Progenitor cell of endocrine pancreas (in vitro differentiated cells): ENCODE results near the gene FBF1. TPM values are rescaled to one million over a fixed set of nuclear protein-coding genes. Genes with fewer than 3 reads are reported as not detected.
"Not testable (repeated sequence)": the region's sequence is repeated elsewhere in the genome, so short reads cannot be mapped to it uniquely, and the experiment has no call there.

ENCODE experiments used
- DNase-seq: peaks from one replicate; pipeline ENCODE4 v3.0.0; 2021; ENCODE audit warnings: low spot score; ENCODE audit not compliant: unreplicated experiment
- H3K27ac Mint-ChIP-seq: 2 replicates; pipeline ENCODE4 v1.8.0; 2021; ENCODE audit warnings: mild to moderate bottlenecking, moderate library complexity, mixed read lengths
- H3K27me3 Mint-ChIP-seq: 2 replicates; pipeline ENCODE4 v1.8.0; 2021; ENCODE audit warnings: mixed read lengths
- H3K36me3 Mint-ChIP-seq: 2 replicates; pipeline ENCODE4 v1.8.0; 2022; ENCODE audit warnings: mixed read lengths; ENCODE audit not compliant: insufficient read depth
- H3K4me1 Mint-ChIP-seq: 2 replicates; pipeline ENCODE4 v1.8.0; 2021; ENCODE audit warnings: low read depth, mixed read lengths
- H3K4me3 Mint-ChIP-seq: 2 replicates; pipeline ENCODE4 v1.8.0; 2021; ENCODE audit warnings: low read depth, mild to moderate bottlenecking, moderate library complexity, mixed read lengths
- H3K9me3 Mint-ChIP-seq: 2 replicates; pipeline ENCODE4 v1.8.0; 2021; ENCODE audit warnings: low read depth, mixed read lengths
- CTCF ChIP-seq: fragments of 200-600 bp; sonication (generic); IDR thresholded peaks from one replicate; pipeline ENCODE4 v1.5.0; 2021; ENCODE audit warnings: antibody characterized with exemption, mild to moderate bottlenecking; ENCODE audit not compliant: unreplicated experiment
- total RNA-seq: library from RNA; stranded (reverse); gene quantifications from 2 replicates; pipeline ENCODE4 v1.2.1, GENCODE V29; 2021

FBF1 gene
- total RNA-seq, 1 donor from 2014 or later = 29.9 TPM

- H3K4me3 Mint-ChIP-seq, H3K27me3 Mint-ChIP-seq, H3K4me1 Mint-ChIP-seq, DNase-seq, H3K27ac Mint-ChIP-seq, H3K36me3 Mint-ChIP-seq, H3K9me3 Mint-ChIP-seq: not testable (repeated sequence)
Observed at GRCh38 chr17:75864887-75865286, 76.0 kb downstream of the FBF1 start.

- Mint-ChIP-seq H3K9me3 (no peaks in the 10 kb centered on the region), H3K27me3 (no peaks in the 10 kb centered on the region), H3K4me3 (no peak overlapping the region), H3K27ac (no peak overlapping the region), H3K4me1 (no peaks in the 10 kb centered on the region), H3K36me3 (no peaks in the 10 kb centered on the region)
- DNase-seq = no peak
- TF ChIP-seq CTCF = no peak
Observed at GRCh38 chr17:75864448-75864871, 76.4 kb downstream of the FBF1 start.

- TF ChIP-seq CTCF = no peak
- peak overlapping the region; percentile 54 for H3K27ac Mint-ChIP-seq
- no peak for DNase-seq
- H3K4me3 Mint-ChIP-seq = no peak overlapping the region
- no peaks in the 10 kb centered on the region for H3K36me3 Mint-ChIP-seq
- no peaks in the 10 kb centered on the region for H3K9me3 Mint-ChIP-seq
- no peaks in the 10 kb centered on the region for H3K27me3 Mint-ChIP-seq
- no peaks in the 10 kb centered on the region for H3K4me1 Mint-ChIP-seq
Observed at GRCh38 chr17:75861927-75862317, 78.9 kb downstream of the FBF1 start.

Other genes with a start within 250 kb of the FBF1 start
- gene ITGB4, start 219.6 kb downstream of the FBF1 start, total RNA-seq = 9.7 and 14.8 TPM in 2 replicates
- 11.2 and 12.7 TPM in 2 replicates for gene GALK1, start 175.8 kb downstream of the FBF1 start, total RNA-seq
- 70.0 and 72.8 TPM in 2 replicates for gene UNK, start 156.2 kb downstream of the FBF1 start, total RNA-seq
- 2.7 and 3.1 TPM in 2 replicates for gene UNC13D, start 96.6 kb downstream of the FBF1 start, total RNA-seq
- 47.9 and 57.7 TPM in 2 replicates for gene WBP2, start 85.7 kb downstream of the FBF1 start, total RNA-seq
- 0.42 and 1.0 TPM in 2 replicates for gene TRIM47, start 62.5 kb downstream of the FBF1 start, total RNA-seq
- gene TRIM65, start 44.1 kb downstream of the FBF1 start, total RNA-seq = 13.9 and 17.1 TPM in 2 replicates
- 82.7 and 94.0 TPM in 2 replicates for gene MRPL38, start 36.2 kb downstream of the FBF1 start, total RNA-seq
- 54.6 and 54.7 TPM in 2 replicates for gene ACOX1, start 38.1 kb upstream of the FBF1 start, total RNA-seq
- gene TEN1, start 38.2 kb upstream of the FBF1 start, total RNA-seq = 19.8 and 23.9 TPM in 2 replicates
- 17.0 and 21.6 TPM in 2 replicates for gene CDK3, start 59.8 kb upstream of the FBF1 start, total RNA-seq
- gene EVPL, start 86.3 kb upstream of the FBF1 start, total RNA-seq = 0.05 TPM in 1 of 2 replicates, not detected in the other
- 74.9 and 79.4 TPM in 2 replicates for gene SRP68, start 131.5 kb upstream of the FBF1 start, total RNA-seq
- 1.0 and 1.1 TPM in 2 replicates for gene GALR2, start 133.7 kb upstream of the FBF1 start, total RNA-seq
- 0.36 and 0.96 TPM in 2 replicates for gene ZACN, start 138.1 kb upstream of the FBF1 start, total RNA-seq
- gene EXOC7, start 162.7 kb upstream of the FBF1 start, total RNA-seq = 354 and 364 TPM in 2 replicates
- 18.6 and 19.0 TPM in 2 replicates for gene FOXJ1, start 200.2 kb upstream of the FBF1 start, total RNA-seq